ENCODE data around the gene EPC2.
"Not testable (repeated sequence)": the region's sequence is repeated elsewhere in the genome, so short reads cannot be mapped to it uniquely, and the experiment has no call there.

Gene EPC2

GRCh38 chr2:148640767-148641166 is 3.8 kb upstream of the EPC2 start:
- no peak for DNase-seq (ENCODE audit: low read depth in 2 of 2)

- DNase-seq (ENCODE audit: low read depth in 2 of 2): no peak
These were observed 2.3 kb upstream of the EPC2 start for GRCh38 chr2:148642112-148642744.

- DNase-seq (ENCODE audit: low read depth in 2 of 2): no peak
These were observed 1.6 kb upstream of the EPC2 start for GRCh38 chr2:148642891-148643416.

DNA sequence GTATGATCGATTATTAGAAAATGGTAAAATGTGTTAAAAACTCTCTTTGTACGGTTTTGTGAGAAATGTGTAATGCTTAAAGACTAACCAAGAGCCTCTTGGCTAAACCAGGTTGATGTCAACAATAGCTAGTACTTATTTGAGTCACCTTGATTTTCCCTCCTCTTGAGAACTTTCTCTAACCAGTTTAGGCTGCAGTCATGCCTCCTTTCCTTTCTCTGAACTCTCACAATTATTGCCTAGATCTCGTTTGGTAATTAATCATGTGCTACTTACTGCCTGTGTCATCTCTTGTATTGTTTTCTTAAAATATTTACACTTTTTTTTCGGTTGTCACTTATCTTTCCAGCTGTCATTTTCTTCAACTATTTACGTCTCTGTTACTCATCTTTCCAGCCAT is 1.1 kb upstream of the EPC2 start:
- DNase-seq (ENCODE audit: low read depth in 2 of 2): no peak

DNA sequence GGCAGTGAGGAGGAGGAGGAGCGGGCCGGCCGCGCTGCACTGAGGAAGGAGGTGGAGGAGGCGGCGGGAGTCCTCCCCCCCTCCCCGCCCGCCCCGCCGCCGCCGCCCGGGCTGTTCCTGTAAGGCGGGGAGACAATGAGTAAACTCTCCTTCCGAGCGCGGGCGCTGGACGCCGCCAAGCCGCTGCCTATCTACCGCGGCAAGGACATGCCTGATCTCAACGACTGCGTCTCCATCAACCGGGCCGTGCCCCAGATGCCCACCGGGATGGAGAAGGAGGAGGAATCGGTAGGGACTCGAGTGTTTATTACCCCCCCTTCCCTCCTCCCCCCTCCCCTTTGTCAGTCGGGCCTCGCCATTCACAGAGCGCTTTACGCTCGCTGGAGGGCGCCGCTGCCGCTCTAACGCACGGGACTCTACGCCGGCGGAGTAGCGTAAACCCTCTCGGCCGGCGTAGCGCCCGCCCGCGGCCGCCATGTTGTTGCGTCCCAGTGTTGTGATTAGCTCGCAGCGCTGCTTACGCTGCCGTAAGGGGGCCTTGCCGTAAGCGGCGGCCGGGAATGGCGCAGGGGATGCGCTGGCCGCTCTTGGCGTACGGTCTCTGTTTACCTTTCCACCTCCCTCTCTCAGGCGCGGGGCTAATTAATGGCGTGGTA is 460 bp downstream of the EPC2 start:
- peak; percentile 91 to 92 for DNase-seq (ENCODE audit: low read depth in 2 of 2)

DNA sequence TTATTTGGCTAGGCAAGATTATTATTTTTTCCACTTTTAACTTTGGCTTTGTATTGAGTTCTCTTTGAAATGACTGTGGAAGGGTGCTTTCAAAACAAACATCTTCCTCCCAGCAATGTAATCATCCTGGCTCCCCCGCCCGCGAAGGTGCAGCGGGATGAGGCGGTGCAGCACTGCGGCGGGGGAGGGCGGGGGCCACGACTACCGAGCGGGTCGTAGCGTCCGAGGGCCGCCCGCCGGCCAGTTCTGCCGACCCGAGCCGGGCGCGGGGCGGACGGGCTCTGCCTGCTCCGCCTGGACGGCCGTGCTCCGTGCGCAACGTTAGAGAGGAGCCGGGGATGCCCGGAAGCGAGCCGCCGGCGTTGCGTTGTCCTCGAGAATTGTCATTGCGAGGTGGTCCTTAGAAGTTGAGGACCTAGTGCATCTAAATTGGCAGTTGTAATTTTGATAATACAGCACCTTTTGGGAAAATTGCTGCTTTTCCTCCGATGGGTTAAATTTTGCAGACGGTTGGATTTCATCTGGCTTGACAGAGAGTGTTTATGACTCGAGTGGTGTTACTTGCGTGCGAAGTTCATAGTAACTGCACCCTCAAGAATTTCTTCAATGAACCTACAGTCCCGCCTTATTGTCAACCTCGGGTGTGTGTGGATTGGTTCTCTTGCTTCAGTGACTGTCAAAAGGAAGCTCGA is 1.1 kb downstream of the EPC2 start:
- peak; percentile 27 to 43 for DNase-seq (ENCODE audit: low read depth in 2 of 2)

DNA sequence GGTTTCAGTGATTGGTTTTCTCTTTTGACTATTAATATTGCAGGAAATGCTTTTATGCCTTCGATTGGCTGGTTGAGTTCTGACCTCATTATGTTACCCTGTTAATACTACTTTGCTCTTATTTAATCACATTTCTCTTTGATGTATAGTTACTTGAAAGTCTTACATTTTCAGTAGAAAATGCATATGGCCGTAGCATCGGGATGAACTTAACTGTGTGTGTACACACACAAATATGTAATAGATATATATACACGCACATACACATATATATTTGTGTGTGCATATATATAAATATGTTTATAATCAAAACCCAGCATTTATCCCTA is 1.6 kb downstream of the EPC2 start:
- DNase-seq (ENCODE audit: low read depth in 2 of 2): no peak

GRCh38 chr2:148647711-148648110 is 3.2 kb downstream of the EPC2 start:
- not testable (repeated sequence) for DNase-seq (ENCODE audit: low read depth in 2 of 2)

- no peak for DNase-seq (ENCODE audit: low read depth in 2 of 2)
These were observed 5.4 kb downstream of the EPC2 start for GRCh38 chr2:148649936-148650335.

DNA sequence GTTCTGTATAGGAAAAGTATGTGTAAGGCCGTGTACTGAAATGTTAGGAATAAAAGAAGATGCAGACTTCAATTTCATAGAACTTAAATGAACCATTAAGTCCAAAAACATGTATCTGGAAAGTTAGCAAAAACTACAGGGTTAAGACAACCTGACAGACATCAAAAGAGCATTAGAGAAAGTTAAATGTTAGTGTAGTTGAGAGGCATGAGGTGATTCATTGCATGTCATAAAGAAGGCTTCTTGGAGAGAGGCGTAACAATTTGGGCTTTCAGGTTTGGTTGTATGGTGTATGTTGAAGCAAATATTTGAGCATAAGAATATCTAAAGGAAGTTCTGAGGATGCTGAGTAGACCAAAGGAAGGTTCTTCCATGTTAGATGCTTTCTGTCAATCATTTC is 6.3 kb downstream of the EPC2 start:
- DNase-seq (ENCODE audit: low read depth in 2 of 2): no peak

- DNase-seq (ENCODE audit: low read depth in 2 of 2): no peak
These were observed 7.4 kb downstream of the EPC2 start for GRCh38 chr2:148651972-148652371.

GRCh38 chr2:148653437-148653836 is 8.9 kb downstream of the EPC2 start:
- DNase-seq (ENCODE audit: low read depth in 2 of 2): no peak

DNA sequence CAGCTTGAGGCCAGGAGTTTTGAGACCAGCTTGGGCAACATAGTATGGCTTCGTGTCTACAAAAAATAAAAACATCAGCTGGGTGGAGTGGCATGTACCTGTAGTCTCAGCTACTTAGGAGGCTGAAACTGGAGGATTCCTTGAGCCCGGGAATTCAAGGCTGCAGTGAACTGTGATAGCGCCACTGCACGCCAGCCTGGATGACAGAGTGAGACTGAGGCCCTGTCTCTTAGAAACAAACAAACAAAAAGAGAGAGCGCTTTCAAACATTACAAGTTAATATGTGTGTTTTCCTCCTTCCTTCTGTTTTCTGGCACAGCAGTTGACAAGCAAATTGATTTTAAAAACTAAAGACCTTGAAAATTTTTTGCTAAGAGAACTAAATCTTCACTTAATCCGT is 9.9 kb downstream of the EPC2 start:
- no peak for DNase-seq (ENCODE audit: low read depth in 2 of 2)

GRCh38 chr2:148656516-148656915 is 12.0 kb downstream of the EPC2 start:
- no peak for DNase-seq (ENCODE audit: low read depth in 2 of 2)

DNA sequence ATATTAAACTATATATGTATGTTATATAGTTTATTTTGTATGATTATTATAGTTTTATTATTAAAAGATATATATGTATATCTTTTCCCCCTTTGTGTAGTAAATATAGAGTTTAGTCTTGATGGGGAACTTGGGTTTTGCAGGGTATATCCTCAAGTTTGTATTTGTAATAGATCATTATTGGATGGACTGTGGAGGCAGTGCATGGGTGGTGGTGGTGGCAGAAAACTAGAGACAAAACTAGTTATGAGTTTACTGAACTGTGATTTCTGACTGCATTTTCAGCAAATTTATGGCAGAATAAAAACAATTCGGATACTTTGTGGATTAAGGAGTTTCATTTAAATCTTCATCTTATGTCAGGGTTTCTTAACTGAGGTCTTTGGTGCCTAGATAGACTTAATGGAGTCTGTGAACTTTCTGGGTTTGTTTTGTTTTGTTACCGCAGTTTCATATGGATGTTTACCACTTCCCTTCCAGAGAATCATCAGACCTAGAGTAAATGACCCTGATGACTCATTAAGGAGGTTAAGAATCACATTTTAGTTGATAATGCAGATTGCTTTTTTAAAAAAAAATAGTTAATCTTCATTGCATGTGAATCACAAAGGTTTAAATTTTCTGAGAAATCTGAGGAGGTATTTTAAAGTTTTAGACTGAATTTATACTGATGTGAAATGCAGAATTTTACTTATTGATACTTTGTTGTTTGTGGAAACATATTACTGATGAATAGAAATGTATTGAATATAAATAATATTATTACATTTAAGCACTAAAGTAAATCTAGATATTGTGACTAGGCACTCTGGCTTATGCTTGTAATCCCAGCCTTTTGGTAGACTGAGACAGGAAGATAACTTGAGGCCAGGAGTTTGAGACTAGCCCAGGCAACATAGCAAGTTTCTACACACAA is 14.5 kb downstream of the EPC2 start:
- DNase-seq (ENCODE audit: low read depth in 2 of 2): no peak

DNA sequence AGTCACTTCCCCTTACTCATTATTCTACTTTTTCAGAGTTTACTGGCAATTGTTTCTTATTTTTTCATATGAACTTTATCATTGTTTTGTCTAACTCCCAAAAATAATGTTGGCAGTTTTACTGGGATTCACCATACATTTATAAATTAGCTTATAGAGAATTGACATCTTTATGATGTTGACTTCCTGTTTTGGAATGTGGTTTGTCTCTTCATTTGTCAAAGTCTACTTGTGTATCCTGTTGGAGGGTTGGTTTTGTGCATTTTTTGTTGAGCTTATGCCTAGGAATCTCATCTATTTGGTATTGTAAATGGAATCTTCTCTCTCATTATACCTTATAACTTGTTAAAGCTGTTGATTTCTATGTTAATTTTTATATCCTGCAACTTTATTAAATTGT is 16.4 kb downstream of the EPC2 start:
- no peak for DNase-seq (ENCODE audit: low read depth in 2 of 2)

GRCh38 chr2:148662332-148662731 is 17.8 kb downstream of the EPC2 start:
- not testable (repeated sequence) for DNase-seq (ENCODE audit: low read depth in 2 of 2)

DNA sequence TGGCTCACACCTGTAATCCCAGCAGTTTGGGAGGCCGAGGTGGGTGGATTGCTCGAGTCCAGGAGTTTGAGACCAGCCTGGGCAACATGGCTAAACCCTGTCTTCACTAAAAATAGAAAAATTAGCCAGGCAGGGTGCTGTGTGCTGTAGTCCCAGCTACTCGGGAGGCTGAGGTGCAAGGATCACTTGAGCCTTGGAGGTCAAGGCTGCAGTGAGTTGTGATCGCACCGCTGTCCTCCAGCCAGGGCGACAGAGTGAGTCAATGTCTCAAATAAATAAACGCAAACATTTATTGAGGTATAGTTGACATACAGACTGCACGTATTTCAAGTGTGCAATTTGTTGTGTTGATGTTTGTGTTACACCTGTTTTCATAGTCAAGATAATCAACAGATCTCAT is 19.7 kb downstream of the EPC2 start:
- no peak for DNase-seq (ENCODE audit: low read depth in 2 of 2)

DNA sequence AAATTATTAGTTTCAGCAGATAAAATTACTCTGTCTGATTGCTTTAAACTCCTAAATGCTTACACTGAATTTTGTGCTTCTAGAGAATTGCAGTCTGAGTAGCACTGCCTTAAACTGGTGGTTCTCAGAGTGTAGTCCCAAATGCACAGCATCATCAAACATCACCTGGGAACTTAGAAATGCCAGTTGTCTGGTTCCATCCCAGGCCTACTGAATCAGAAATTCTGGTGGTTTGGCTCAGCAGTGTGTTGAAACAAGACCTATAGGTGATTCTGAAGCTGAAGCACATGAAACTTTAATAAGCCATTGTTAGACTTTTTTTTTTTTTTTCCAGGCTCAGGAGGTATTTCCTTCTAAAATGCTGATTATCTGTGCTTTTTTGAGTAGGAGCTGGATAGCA is 22.0 kb downstream of the EPC2 start:
- DNase-seq (ENCODE audit: low read depth in 2 of 2): no peak

- no peak for DNase-seq (ENCODE audit: low read depth in 2 of 2)
These were observed 22.7 kb downstream of the EPC2 start for GRCh38 chr2:148667113-148667836.

- DNase-seq (ENCODE audit: low read depth in 2 of 2): no peak
These were observed 26.2 kb downstream of the EPC2 start for GRCh38 chr2:148670773-148671172.

Data from stimulated activated CD4-positive, alpha-beta T cell treated with anti-CD3 and anti-CD28 coated beads, Interleukin-1b, Interleukin-23, amount 100 ng/mL, for 4 hours (primary cell).